ENCODE data around the gene ASF1B. TPM values are rescaled to one million over a fixed set of nuclear protein-coding genes. Genes with fewer than 3 reads are reported as not detected.

Gene ASF1B
- total and polyA plus RNA-seq, 4 donors: 2.4 to 5.9 (median 3.8) TPM

GRCh38 chr19:14165990-14166830, 29.8 kb upstream of the ASF1B start:
- Histone ChIP-seq H3K4me1 (ENCODE audit: control insufficient read depth in 5 of 5, insufficient read depth in 5 of 5, low read length in 5 of 5) (peaks cover 0 to 44% (median 7%) of the 10 kb centered on the region in 5 donors), H3K9me3 (ENCODE audit: control insufficient read depth in 4 of 4, insufficient read depth in 3 of 4, low read length in 3 of 4) (peaks cover 0 to 3% (median 0%) of the 10 kb centered on the region in 4 donors), H3K4me3 (no peak overlapping the region), H3K36me3 (ENCODE audit: control insufficient read depth in 4 of 4, insufficient read depth in 4 of 4, low read length in 4 of 4) (peaks cover 0 to 18% (median 13%) of the 10 kb centered on the region in 4 donors), H3K27ac (ENCODE audit: low read depth in 1 of 2, low read length in 1 of 2) (no peak overlapping the region), H3K9ac (ENCODE audit: insufficient read depth in 1 of 2, low read length in 2 of 2) (no peak overlapping the region), H3K27me3 (ENCODE audit: control insufficient read depth in 3 of 3, insufficient read depth in 3 of 3, low read length in 2 of 3) (no peaks in the 10 kb centered on the region)
- no peak for TF ChIP-seq CTCF (IDR thresholded peaks at IDR 0.05; ENCODE audit: control extremely low read depth, extremely low read depth)
- peak; percentile 73 to 84 (median 75) for DNase-seq
- ATAC-seq (ENCODE audit: insufficient read depth, low FRiP score): no peak
- WGBS, 2 donors: 45 to 64% methylated on average over 20 of the region's 20 CpGs

DNA sequence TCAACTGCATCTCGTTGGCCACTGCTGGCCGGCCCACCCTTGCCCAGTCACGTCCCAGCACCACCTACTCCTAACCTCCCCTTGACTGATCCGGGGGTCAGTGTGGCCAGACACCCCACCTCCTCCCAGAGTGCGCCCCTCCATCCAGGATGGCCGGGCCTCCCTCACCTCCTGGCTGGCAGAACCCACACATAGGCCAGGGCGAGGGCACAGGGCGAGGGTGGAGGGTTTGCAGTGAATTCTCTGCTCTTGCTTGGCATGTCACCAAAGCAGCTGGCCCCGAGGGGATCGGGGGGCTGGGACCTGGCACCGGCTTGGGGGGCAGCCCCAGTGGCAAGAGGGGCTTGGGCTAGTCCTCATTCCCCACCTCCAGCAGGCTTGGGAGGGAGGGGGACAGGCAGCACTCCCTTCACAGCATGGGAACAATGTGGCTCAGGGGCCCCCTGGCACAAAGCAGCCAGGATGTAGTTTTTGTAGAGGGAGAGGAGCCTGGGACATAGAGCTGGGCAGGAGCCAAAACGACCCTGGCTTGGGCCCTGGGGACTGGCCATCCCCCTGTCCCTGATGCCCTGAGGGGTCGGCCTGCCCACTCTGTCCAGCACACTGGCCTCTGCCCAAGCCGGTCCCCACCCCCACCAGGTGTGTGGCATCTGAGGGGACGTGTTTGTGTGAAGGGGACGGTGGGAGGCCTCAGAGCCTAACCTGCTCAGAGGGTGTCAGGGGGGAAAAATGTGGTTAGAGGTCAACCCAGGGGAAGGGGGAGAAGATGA, 28.5 kb upstream of the ASF1B start:
- Histone ChIP-seq H3K9me3 (ENCODE audit: control insufficient read depth in 4 of 4, insufficient read depth in 3 of 4, low read length in 3 of 4) (peaks cover 0 to 3% (median 0%) of the 10 kb centered on the region in 4 donors), H3K36me3 (ENCODE audit: control insufficient read depth in 4 of 4, insufficient read depth in 4 of 4, low read length in 4 of 4) (peaks cover 0 to 10% (median 7%) of the 10 kb centered on the region in 4 donors), H3K9ac (ENCODE audit: insufficient read depth in 1 of 2, low read length in 2 of 2) (no peak overlapping the region), H3K4me3 (no peak overlapping the region), H3K27me3 (ENCODE audit: control insufficient read depth in 3 of 3, insufficient read depth in 3 of 3, low read length in 2 of 3) (no peaks in the 10 kb centered on the region), H3K27ac (ENCODE audit: low read depth in 1 of 2, low read length in 1 of 2) (no peak overlapping the region), H3K4me1 (ENCODE audit: control insufficient read depth in 5 of 5, insufficient read depth in 5 of 5, low read length in 5 of 5) (peaks cover 0 to 44% (median 7%) of the 10 kb centered on the region in 5 donors)
- no peak for DNase-seq
- WGBS, 2 donors: 82 to 88% methylated on average over 13 to 16 of the region's 16 CpGs
- ATAC-seq (ENCODE audit: insufficient read depth, low FRiP score): no peak
- no peak for TF ChIP-seq CTCF (IDR thresholded peaks at IDR 0.05; ENCODE audit: control extremely low read depth, extremely low read depth)

DNA sequence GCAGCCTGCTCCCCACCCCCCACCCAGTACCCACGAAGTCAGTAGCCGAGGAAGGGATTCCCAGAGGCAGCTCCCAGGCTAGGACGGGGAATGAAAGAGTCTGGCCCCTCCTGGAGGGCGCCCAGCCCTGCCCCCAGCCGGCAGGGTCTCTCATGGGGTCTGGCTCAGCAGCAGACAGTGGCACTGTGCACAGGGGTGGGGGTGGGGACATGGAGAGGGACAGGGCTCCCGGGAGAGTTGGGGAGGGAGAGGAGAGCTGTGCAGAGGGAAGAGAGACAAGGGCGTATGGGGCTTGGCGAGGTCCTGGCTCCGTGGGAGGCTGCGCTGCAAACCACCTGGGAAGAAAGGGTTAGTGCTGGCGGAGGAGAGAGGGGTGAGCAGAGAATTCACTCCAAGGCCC, 27.7 kb upstream of the ASF1B start:
- no peak for ATAC-seq (ENCODE audit: insufficient read depth, low FRiP score)
- 81 to 82% methylated on average over 11 of the region's 11 CpGs for WGBS, 2 donors

More for the DNA sequence above, 27.7 kb upstream of the ASF1B start:
- H3K4me1 ChIP-seq (ENCODE audit: control insufficient read depth in 5 of 5, insufficient read depth in 5 of 5, low read length in 5 of 5): peaks cover 0 to 44% (median 7%) of the 10 kb centered on the region in 5 donors
- no peak overlapping the region for H3K27ac ChIP-seq (ENCODE audit: low read depth in 1 of 2, low read length in 1 of 2)
- peaks cover 0 to 11% (median 8%) of the 10 kb centered on the region in 4 donors for H3K36me3 ChIP-seq (ENCODE audit: control insufficient read depth in 4 of 4, insufficient read depth in 4 of 4, low read length in 4 of 4)
- no peaks in the 10 kb centered on the region for H3K27me3 ChIP-seq (ENCODE audit: control insufficient read depth in 3 of 3, insufficient read depth in 3 of 3, low read length in 2 of 3)
- H3K9ac ChIP-seq (ENCODE audit: insufficient read depth in 1 of 2, low read length in 2 of 2): no peak overlapping the region
- H3K4me3 ChIP-seq: no peak overlapping the region
- DNase-seq: no peak
- TF ChIP-seq CTCF (IDR thresholded peaks at IDR 0.05; ENCODE audit: control extremely low read depth, extremely low read depth): no peak
- peaks cover 0 to 3% (median 0%) of the 10 kb centered on the region in 4 donors for H3K9me3 ChIP-seq (ENCODE audit: control insufficient read depth in 4 of 4, insufficient read depth in 3 of 4, low read length in 3 of 4)

Measured in lung (tissue), 12 donors.